Lung (tissue), 12 donors: ENCODE results near the gene ADAMTS16. TPM values are rescaled to one million over a fixed set of nuclear protein-coding genes. Genes with fewer than 3 reads are reported as not detected.

ENCODE experiments used
- ATAC-seq: fragments of 200-7000 bp; cut with Tn5 transposase; one replicate; pipeline ENCODE4 v1.9.1; 2020; ENCODE audit warnings: moderate number of reproducible peaks; ENCODE audit not compliant: insufficient read depth, low FRiP score
- DNase-seq, 3 donors: peaks; one replicate each; pipeline ENCODE4 v3.0.0-alpha.2; 2013 to 2017
- H3K27ac ChIP-seq, 2 donors: one replicate each; pipeline ENCODE4 v1.5.1; 2013; ENCODE audit warnings: mild to moderate bottlenecking in 2 of 2, moderate library complexity in 2 of 2, control low read depth in 1 of 2, inconsistent platforms in 1 of 2, low read depth in 1 of 2, low read length in 1 of 2
- H3K27me3 ChIP-seq, 3 donors: one replicate each; pipeline ENCODE4 v1.5.1; 2013; ENCODE audit warnings: low read length in 2 of 3; ENCODE audit not compliant: control insufficient read depth in 3 of 3, insufficient read depth in 3 of 3
- H3K36me3 ChIP-seq, 4 donors: one replicate each; pipeline ENCODE4 v1.5.1; 2013; ENCODE audit warnings: low read length in 4 of 4, mild to moderate bottlenecking in 1 of 4, moderate library complexity in 1 of 4; ENCODE audit not compliant: control insufficient read depth in 4 of 4, insufficient read depth in 4 of 4
- H3K4me1 ChIP-seq, 5 donors: one replicate each; pipeline ENCODE4 v1.5.1; 2013; ENCODE audit warnings: low read length in 5 of 5, mild to moderate bottlenecking in 2 of 5, moderate library complexity in 1 of 5; ENCODE audit not compliant: control insufficient read depth in 5 of 5, insufficient read depth in 5 of 5
- H3K4me3 ChIP-seq: one replicate; pipeline ENCODE4 v1.5.1; 2013; ENCODE audit warnings: mild to moderate bottlenecking, control low read depth, moderate library complexity
- H3K9ac ChIP-seq, 2 donors: one replicate each; pipeline ENCODE4 v1.5.1; 2013; ENCODE audit warnings: low read length in 2 of 2, control low read depth in 1 of 2; ENCODE audit not compliant: insufficient read depth in 1 of 2
- H3K9me3 ChIP-seq, 4 donors: one replicate each; pipeline ENCODE4 v1.5.1; 2013; ENCODE audit warnings: low read length in 3 of 4, mild to moderate bottlenecking in 1 of 4, moderate library complexity in 1 of 4; ENCODE audit not compliant: control insufficient read depth in 4 of 4, insufficient read depth in 3 of 4
- CTCF ChIP-seq: IDR thresholded peaks from 2 replicates; pipeline ENCODE4 v1.5.1; 2012; ENCODE audit warnings: mild to moderate bottlenecking; ENCODE audit errors: control extremely low read depth, extremely low read depth
- WGBS, 2 donors: extraction: QIAGEN DNeasy Blood & Tissue Kit; methylation state at CpG; one replicate each; pipeline ENCODE4 v1.1.7; 2013; 5-methylcytosine and 5-hydroxymethylcytosine counted together
- polyA plus RNA-seq, 2 donors: library from polyadenylated mRNA; stranded (reverse); fragments of 200-250 nt; gene quantifications; one replicate each; pipeline ENCODE4 v1.2.1, GENCODE V29; 2013
- total RNA-seq, 2 donors: library from RNA; depleted of rRNA in 1 of 2; stranded (reverse); fragments of >200 nt in 1 of 2; gene quantifications; one replicate each; pipeline ENCODE4 v1.2.1, GENCODE V29; 2014 to 2021
- donor health status: control.
- donor health status: control.
- donor health status: Bipolar disorder and iron deficiency.
- donor health status: healthy.
- donor health status: DM: yes; HTN: yes; CAD: no.

ADAMTS16 gene
- total and polyA plus RNA-seq, 4 donors: 0.09 to 0.97 TPM; not detected in 2

DNA sequence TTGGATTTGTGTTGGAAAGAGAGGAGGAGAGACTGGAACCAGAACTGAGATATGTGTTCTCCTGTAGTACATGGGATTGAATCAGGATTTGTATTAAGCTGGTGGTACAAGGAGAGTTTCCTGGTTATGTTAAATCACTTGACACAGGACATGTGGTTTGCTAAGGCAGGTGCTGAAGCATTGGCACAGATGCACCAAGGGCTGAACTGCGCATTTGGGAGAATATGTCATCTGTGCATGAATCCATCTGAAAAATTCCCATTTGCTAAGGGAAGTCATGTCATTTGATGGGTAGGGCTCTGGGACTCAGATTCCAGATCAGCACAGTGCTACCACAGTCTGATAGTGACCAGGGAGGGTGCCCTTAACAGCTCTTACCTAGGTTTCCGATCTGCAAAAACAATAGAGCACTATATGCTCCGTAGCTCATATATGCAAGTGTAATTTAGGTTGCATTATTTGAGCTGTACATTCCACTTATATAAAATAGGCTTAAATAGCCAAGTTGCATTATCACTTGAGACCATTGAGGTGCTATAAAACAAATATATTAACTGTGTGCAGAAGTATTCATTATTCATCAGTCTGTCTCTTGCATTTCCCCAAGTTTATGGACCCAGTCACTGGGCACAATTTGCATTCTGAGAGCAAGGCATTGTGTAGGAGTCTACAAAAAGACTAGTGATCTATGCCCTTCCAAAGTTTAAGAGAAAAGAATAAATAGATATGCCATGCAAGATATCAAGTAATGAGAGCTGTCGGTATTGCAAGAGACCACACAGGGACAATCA is 55.2 kb downstream of the ADAMTS16 start:
- no peak for ATAC-seq
- H3K9ac ChIP-seq: no peak overlapping the region
- no peak overlapping the region for H3K4me3 ChIP-seq
- H3K9me3 ChIP-seq: peaks cover 0 to 2% (median 0%) of the 10 kb centered on the region in 4 donors
- H3K36me3 ChIP-seq: no peaks in the 10 kb centered on the region
- no peak overlapping the region for H3K27ac ChIP-seq
- DNase-seq: no peak
- no peaks in the 10 kb centered on the region for H3K27me3 ChIP-seq
- 91 to 92% methylated on average over 4 of the region's 4 CpGs for WGBS, 2 donors
- no peak for TF ChIP-seq CTCF
- no peaks in the 10 kb centered on the region for H3K4me1 ChIP-seq

DNA sequence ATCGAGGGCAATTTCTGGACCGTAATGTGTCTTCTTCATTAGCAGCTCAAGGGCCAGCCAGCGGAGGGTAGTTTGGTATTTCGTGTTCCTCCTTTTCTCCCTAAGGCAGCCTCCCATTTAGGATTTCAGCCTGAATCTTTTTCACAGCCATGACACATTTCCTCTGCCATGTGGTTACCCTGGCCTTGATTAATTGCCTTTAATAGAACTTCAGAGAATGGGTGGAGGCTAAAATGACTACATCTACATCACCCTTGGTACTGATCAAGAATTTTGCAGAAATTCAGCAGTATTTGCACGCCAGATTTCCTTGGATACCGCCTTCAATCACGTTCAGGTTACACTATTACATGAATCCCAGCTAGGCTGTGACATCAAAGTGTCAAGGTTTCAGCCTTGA is 58.0 kb downstream of the ADAMTS16 start:
- Histone ChIP-seq H3K4me3 (no peak overlapping the region), H3K27me3 (no peaks in the 10 kb centered on the region), H3K9ac (no peak overlapping the region), H3K4me1 (no peaks in the 10 kb centered on the region), H3K36me3 (no peaks in the 10 kb centered on the region), H3K9me3 (peaks cover 0 to 5% (median 0%) of the 10 kb centered on the region in 4 donors), H3K27ac (no peak overlapping the region)
- no peak for ATAC-seq
- DNase-seq: no peak
- WGBS, 2 donors: 82 to 89% methylated on average over 7 of the region's 7 CpGs
- no peak for TF ChIP-seq CTCF

GRCh38 chr5:5198815-5199214 is 58.7 kb downstream of the ADAMTS16 start:
- ATAC-seq (no peak), DNase-seq (no peak)
- WGBS, 2 donors: 0% methylated on average over 1 of the region's 1 CpG
- H3K36me3 ChIP-seq: no peaks in the 10 kb centered on the region
- TF ChIP-seq CTCF: no peak
- H3K9ac ChIP-seq: no peak overlapping the region
- no peak overlapping the region for H3K4me3 ChIP-seq
- H3K27ac ChIP-seq: no peak overlapping the region
- no peaks in the 10 kb centered on the region for H3K4me1 ChIP-seq
- no peaks in the 10 kb centered on the region for H3K27me3 ChIP-seq
- peaks cover 0 to 5% (median 0%) of the 10 kb centered on the region in 4 donors for H3K9me3 ChIP-seq
